Measurements from ENCODE around the gene VOPP1. TPM values are rescaled to one million over a fixed set of nuclear protein-coding genes. Genes with fewer than 3 reads are reported as not detected.

The VOPP1 gene
- total and polyA plus RNA-seq, 2 of the 13 experiments (the other 11 are each of a cell fraction or from before 2014, with no cell fraction given), result 21.8 to 55.3 TPM

DNA sequence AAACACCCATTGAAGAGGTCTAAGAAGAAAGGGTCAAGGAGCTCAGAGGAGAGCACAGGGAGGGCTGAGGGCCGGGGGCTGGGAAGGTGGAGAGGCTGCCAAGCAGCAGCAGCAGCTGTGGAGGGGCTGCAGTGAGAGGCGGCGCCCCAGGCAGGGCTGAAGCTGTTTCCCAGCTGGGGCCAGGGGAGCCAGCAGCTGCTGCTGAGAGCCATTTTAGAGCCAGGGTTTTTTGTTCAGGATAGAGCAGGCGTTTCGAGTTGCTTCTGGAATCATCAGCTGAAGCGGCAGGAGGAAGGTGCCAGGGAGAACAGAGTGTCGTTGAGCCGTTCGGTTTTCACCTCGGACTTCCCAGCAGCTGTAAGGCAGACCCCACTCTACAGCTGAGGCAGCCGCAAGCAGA lies 144.5 kb downstream of the VOPP1 start (continued):
- TF ChIP-seq ZNF318 (CRISPR knock-in tag; IDR thresholded peaks at IDR 0.05) (no peak), JARID2 (CRISPR knock-in tag; IDR thresholded peaks at IDR 0.05; ENCODE audit: insufficient replicate concordance) (no peak), NFRKB (IDR thresholded peaks at IDR 0.05) (no peak), SKI (IDR thresholded peaks at IDR 0.05; ENCODE audit: partially characterized antibody) (no peak), ZBTB3 (CRISPR knock-in tag; IDR thresholded peaks at IDR 0.05; ENCODE audit: borderline replicate concordance, low read depth) (no peak), MEF2D (CRISPR knock-in tag; IDR thresholded peaks at IDR 0.05) (no peak), MIER2 (CRISPR knock-in tag; IDR thresholded peaks at IDR 0.05) (no peak), MLXIP (CRISPR knock-in tag; IDR thresholded peaks at IDR 0.05; ENCODE audit: borderline replicate concordance) (no peak), MXI1 (IDR thresholded peaks at IDR 0.05; ENCODE audit: borderline replicate concordance, low read depth, low read length) (no peak), REL (CRISPR knock-in tag; conservative IDR thresholded peaks at IDR 0.05) (no peak), PBX2 (CRISPR knock-in tag; IDR thresholded peaks at IDR 0.05) (no peak), REST (IDR thresholded peaks at IDR 0.05; ENCODE audit: borderline replicate concordance in 1 of 2, low read depth in 1 of 2, low read length in 2 of 2) (no peak)

Data from HepG2 (cell line).